Calu3 (cell line): ENCODE measurements around the gene PLVAP. TPM values are rescaled to one million over a fixed set of nuclear protein-coding genes. Genes with fewer than 3 reads are reported as not detected.

Experiments used
- BruUV-seq: library from RNA; stranded (reverse); fragments of 400-500 nt; replicated peaks from 2 replicates; lab custom pipeline; 2021; lab: Mats Ljungman, UMichigan
- CTCF ChIA-PET: fragments of 300-600 bp; sonication (Branson Sonifier 250); formaldehyde crosslinking; loops from one replicate; lab custom pipeline; 2022; ENCODE audit warnings: antibody characterized with exemption; lab: Charles Lee
- DNase-seq: peaks from one replicate; pipeline ENCODE4 v3.0.0; 2022
- H3K27ac Mint-ChIP-seq: one replicate; pipeline ENCODE4 v1.8.0; 2022; ENCODE audit warnings: mixed read lengths; ENCODE audit not compliant: unreplicated experiment
- H3K27me3 Mint-ChIP-seq: one replicate; pipeline ENCODE4 v1.8.0; 2022; ENCODE audit warnings: mixed read lengths; ENCODE audit not compliant: unreplicated experiment
- H3K36me3 Mint-ChIP-seq: one replicate; pipeline ENCODE4 v1.8.0; 2022; ENCODE audit warnings: mild to moderate bottlenecking, moderate library complexity, mixed read lengths; ENCODE audit not compliant: insufficient read depth, unreplicated experiment
- H3K4me1 Mint-ChIP-seq: one replicate; pipeline ENCODE4 v1.8.0; 2022; ENCODE audit warnings: mild to moderate bottlenecking, low read depth, mixed read lengths; ENCODE audit not compliant: unreplicated experiment
- H3K4me3 Mint-ChIP-seq: one replicate; pipeline ENCODE4 v1.8.0; 2022; ENCODE audit warnings: mild to moderate bottlenecking, low read depth, moderate library complexity, mixed read lengths; ENCODE audit not compliant: unreplicated experiment
- H3K9me3 Mint-ChIP-seq: one replicate; pipeline ENCODE4 v1.8.0; 2022; ENCODE audit warnings: low read depth, mixed read lengths; ENCODE audit not compliant: unreplicated experiment
- intact Hi-C: fragments of 100-400 bp; cut with micrococcal nuclease; formaldehyde crosslinking; loops from one replicate; pipeline ENCODE4 v1.10.0; 2022; ENCODE audit not compliant: unreplicated experiment
- total RNA-seq: library from RNA; stranded (reverse); gene quantifications from 2 replicates; pipeline ENCODE4 v1.2.3, GENCODE V29; 2022
- TF ChIP-seq, protein P1 (sequence below): fragments of 200-600 bp; IDR thresholded peaks from one replicate; pipeline ENCODE4 v1.8.0; 2022; ENCODE audit warnings: antibody characterized with exemption; ENCODE audit not compliant: unreplicated experiment

PLVAP gene
- total RNA-seq, 1 experiment from 2014 or later, result not detected

DNA sequence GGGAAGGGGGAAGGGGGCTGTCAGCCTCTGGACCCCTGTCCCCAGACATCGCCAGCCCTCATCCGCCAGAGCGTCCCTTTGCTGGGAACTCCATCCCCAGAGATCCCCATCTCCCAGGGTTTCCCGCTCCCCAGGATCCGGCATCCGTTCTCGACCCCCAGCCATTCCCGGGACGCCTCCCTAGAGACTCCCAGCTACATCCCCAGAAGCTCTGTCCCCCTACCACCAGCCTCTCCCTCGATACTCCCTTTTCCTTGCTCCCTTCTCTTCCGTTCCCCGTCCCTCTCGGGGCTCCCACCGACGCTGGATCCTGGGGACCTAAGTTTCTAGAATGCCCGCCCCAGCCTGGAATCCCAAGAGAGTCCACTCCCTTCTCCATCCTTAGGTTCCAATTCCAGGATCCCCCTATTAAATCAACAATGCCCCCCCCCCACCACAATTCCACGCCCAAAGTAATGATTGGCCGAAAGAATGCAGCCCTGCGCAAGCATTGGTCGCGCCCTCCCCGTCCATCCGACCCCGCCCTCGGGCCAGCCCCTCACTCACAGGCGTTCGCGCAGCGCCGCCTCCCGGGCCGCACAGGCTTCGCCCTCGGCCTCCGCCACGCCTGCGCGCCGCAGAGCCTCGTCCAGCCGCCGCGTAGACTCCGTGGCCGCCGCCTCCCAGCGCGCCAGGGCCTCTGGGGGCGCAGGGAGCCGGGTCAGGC, 13.7 kb upstream of the PLVAP start:
- H3K4me1 Mint-ChIP-seq, result no peaks in the 10 kb centered on the region
- H3K4me3 Mint-ChIP-seq, result peak overlapping the region; percentile 51
- TF ChIP-seq, protein P1, sequence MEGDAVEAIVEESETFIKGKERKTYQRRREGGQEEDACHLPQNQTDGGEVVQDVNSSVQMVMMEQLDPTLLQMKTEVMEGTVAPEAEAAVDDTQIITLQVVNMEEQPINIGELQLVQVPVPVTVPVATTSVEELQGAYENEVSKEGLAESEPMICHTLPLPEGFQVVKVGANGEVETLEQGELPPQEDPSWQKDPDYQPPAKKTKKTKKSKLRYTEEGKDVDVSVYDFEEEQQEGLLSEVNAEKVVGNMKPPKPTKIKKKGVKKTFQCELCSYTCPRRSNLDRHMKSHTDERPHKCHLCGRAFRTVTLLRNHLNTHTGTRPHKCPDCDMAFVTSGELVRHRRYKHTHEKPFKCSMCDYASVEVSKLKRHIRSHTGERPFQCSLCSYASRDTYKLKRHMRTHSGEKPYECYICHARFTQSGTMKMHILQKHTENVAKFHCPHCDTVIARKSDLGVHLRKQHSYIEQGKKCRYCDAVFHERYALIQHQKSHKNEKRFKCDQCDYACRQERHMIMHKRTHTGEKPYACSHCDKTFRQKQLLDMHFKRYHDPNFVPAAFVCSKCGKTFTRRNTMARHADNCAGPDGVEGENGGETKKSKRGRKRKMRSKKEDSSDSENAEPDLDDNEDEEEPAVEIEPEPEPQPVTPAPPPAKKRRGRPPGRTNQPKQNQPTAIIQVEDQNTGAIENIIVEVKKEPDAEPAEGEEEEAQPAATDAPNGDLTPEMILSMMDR, result peak; percentile 34
- no peak overlapping the region for H3K27ac Mint-ChIP-seq
- intact Hi-C loops, result no loop called here
- no peaks in the 10 kb centered on the region for H3K9me3 Mint-ChIP-seq
- peak; percentile 86 for DNase-seq
- H3K27me3 Mint-ChIP-seq, result peaks cover 12% of the 10 kb centered on the region
- CTCF ChIA-PET, result interaction anchor here (0.7 kb wide), 1 partner anchor 474 kb away, joined by 4 read pairs; no protein-coding TSS in a partner anchor
- H3K36me3 Mint-ChIP-seq, result no peaks in the 10 kb centered on the region
- BruUV-seq, result no TSS peak

- no peak overlapping the region for H3K27ac Mint-ChIP-seq
- intact Hi-C loops, result no loop called here
- no peaks in the 10 kb centered on the region for H3K36me3 Mint-ChIP-seq
- no peaks in the 10 kb centered on the region for H3K4me1 Mint-ChIP-seq
- TF ChIP-seq, protein P1, result no peak
- BruUV-seq, result no TSS peak
- no peak for DNase-seq
- H3K4me3 Mint-ChIP-seq, result no peak overlapping the region
- no peaks in the 10 kb centered on the region for H3K9me3 Mint-ChIP-seq
- H3K27me3 Mint-ChIP-seq, result peaks cover 12% of the 10 kb centered on the region
- CTCF ChIA-PET, result interaction anchor here (0.7 kb wide), 1 partner anchor 475 kb away, joined by 4 read pairs; no protein-coding TSS in a partner anchor
Measured at GRCh38 chr19:17389957-17390664, 13.0 kb upstream of the PLVAP start.

DNA sequence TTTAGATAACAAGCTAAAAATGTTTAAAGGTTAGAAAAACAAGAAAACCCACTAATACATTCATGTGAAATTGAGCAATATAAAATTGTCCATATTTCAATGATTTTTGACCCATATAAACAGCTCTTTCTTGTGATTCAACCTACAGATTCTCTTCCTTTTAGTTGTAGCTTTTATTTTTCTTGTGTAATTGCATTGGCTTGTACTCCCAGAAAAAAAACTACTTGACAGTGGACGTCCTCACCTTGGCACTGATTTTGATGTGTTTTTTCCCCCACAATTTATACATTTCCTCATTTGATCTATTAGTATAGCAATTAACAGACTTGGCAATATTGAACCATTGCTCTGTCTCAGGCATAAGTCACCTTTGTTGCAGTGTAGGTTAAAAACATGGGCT, 12.1 kb upstream of the PLVAP start:
- TF ChIP-seq, protein P1, result no peak
- CTCF ChIA-PET, result no interaction called here
- no peak overlapping the region for H3K4me3 Mint-ChIP-seq
- intact Hi-C loops, result no loop called here
- no TSS peak for BruUV-seq
- H3K27ac Mint-ChIP-seq, result no peak overlapping the region
- no peaks in the 10 kb centered on the region for H3K9me3 Mint-ChIP-seq
- H3K27me3 Mint-ChIP-seq, result peaks cover 12% of the 10 kb centered on the region
- DNase-seq, result no peak
- H3K4me1 Mint-ChIP-seq, result no peaks in the 10 kb centered on the region
- H3K36me3 Mint-ChIP-seq, result no peaks in the 10 kb centered on the region

DNA sequence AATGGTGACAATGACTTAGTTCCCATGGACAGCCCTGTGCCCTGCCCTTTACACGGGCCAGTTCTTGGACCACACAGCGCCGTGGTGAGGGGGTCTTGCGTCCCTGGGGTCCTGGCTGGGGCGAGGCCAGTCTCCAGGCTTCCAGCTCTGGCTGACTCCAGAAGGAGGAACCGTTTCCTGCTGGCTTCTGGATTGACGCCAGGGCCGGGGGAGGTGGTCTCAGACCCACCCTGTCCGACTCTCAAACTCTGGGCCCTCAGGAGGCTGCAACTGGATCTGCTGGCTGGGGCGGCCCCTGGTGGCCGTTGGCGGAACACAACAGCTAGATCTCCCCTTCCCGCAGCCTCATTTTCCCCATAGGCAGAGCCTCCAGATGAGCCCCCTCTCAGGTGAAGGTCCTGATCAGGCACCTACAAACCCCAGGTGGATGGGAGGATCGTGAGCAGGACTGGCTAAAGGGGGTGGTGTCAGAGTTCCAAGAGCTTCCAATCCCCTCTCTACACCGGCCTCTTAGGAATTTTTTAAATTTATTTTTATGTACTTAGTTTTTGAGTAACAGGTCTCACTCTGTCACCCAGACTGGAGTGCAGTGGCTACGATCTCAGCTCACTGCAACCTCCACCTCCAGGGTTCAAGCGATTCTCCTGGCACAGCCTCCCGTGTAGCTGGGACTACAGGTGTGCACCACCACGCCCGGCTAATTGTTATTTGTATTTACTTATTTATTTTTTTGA, 8.9 kb upstream of the PLVAP start:
- Mint-ChIP-seq H3K27me3 (peaks cover 12% of the 10 kb centered on the region), H3K4me3 (no peak overlapping the region), H3K4me1 (no peaks in the 10 kb centered on the region), H3K36me3 (no peaks in the 10 kb centered on the region), H3K9me3 (no peaks in the 10 kb centered on the region), H3K27ac (no peak overlapping the region)
- no TSS peak for BruUV-seq
- intact Hi-C loops, result loop anchor here (2.0 kb wide), 1 partner anchor 93 kb away; no protein-coding TSS in a partner anchor
- TF ChIP-seq, protein P1, result peak; percentile 80
- CTCF ChIA-PET, result interaction anchor here (0.8 to 1.1 kb wide), 3 partner anchors 77 to 93 kb away, joined by 3 to 18 read pairs (median 3); partner anchors contain the start of genes DDA1 and MRPL34
- peak; percentile 61 for DNase-seq
